Measurements from ENCODE around the gene APOBEC3G. TPM values are rescaled to one million over a fixed set of nuclear protein-coding genes. Genes with fewer than 3 reads are reported as not detected.

The APOBEC3G gene
- total RNA-seq, 2 donors from 2014 or later: 68.3 to 72.6 TPM

- H3K27ac Mint-ChIP-seq: peak overlapping the region; percentile 95
- H3K4me3 Mint-ChIP-seq: peak overlapping the region; percentile 77
- peaks cover 27% of the 10 kb centered on the region for H3K4me1 Mint-ChIP-seq
- H3K36me3 Mint-ChIP-seq (ENCODE audit: low read depth): peaks cover 10% of the 10 kb centered on the region
- H3K9me3 Mint-ChIP-seq: no peaks in the 10 kb centered on the region
- ATAC-seq (replicated peaks): no peak
- no peaks in the 10 kb centered on the region for H3K27me3 Mint-ChIP-seq
Measured at GRCh38 chr22:39115570-39115969, 38.5 kb downstream of the APOBEC3G start.

DNA sequence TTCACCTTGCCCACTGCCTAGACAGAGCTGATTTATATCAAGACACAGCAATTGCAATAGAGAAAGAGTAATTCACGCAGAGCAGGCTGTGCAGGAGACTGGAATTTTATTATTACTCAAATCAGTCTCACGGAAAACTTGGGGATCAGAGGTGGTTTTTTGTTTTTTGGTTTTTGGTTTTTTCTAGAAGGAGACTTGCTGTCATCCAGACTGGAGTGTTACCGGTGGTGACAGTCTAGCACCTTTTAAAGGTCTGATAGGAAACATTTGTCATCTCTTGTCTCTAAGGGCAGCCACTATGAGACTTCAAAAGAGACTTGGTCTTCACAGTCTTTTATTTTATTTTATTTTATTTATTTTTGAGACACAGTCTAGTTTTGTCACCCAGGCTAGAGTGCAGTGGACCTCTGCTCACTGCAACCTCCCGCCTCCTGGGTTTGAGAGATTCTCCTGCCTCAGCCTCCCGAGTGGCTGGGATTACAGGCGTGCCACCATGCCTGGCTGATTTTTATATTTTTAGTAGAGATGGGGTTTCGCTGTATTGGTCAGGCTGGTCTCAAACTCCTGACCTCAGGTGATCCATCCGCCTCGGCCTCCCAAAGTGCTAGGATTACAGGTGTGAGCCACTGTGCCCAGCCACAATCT, 39.0 kb downstream of the APOBEC3G start:
- peaks cover 27% of the 10 kb centered on the region for H3K4me1 Mint-ChIP-seq
- H3K27me3 Mint-ChIP-seq: no peaks in the 10 kb centered on the region

DNA sequence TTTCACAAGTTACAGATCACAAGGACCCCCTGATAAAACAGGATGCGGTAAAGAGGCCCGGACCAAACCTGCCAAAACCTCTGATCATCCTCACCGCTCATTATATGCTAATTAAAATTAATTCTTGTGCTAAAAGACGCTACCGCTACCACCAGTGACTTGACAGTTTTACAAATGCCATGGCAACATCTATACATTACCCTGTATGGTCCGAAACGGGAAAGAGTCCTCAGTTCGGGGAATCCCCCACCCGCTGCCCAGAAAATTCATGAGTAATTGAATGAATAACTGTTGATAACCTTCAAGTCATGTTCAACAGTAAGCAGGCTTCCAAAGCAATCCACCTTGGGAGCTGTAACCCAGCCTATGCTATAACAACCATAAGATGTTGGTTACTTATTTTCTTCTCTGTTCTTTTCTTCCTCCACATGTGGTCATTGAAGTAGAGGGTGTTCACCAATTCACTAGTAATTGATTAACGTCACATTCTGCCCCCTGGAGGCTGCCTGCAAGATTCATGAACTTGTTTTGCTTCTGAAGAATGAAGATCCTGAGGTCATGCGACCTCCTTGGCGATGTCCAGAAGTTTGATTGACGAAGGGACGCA, 40.6 kb downstream of the APOBEC3G start:
- H3K4me3 Mint-ChIP-seq: peak overlapping the region; percentile 77
- H3K36me3 Mint-ChIP-seq (ENCODE audit: low read depth): peaks cover 10% of the 10 kb centered on the region
- no peaks in the 10 kb centered on the region for H3K27me3 Mint-ChIP-seq
- H3K9me3 Mint-ChIP-seq: no peaks in the 10 kb centered on the region
- peak; percentile 74 for ATAC-seq (replicated peaks)
- peak overlapping the region; percentile 95 for H3K27ac Mint-ChIP-seq
- peaks cover 27% of the 10 kb centered on the region for H3K4me1 Mint-ChIP-seq

More for the DNA sequence above, 39.0 kb downstream of the APOBEC3G start:
- Mint-ChIP-seq H3K36me3 (ENCODE audit: low read depth) (peaks cover 10% of the 10 kb centered on the region), H3K4me3 (peak overlapping the region; percentile 77), H3K27ac (peak overlapping the region; percentile 95), H3K9me3 (no peaks in the 10 kb centered on the region)
- ATAC-seq (replicated peaks): peak; percentile 43

GRCh38 chr22:39120983-39121382, 43.9 kb downstream of the APOBEC3G start:
- Mint-ChIP-seq H3K36me3 (ENCODE audit: low read depth) (peaks cover 7% of the 10 kb centered on the region), H3K27ac (no peak overlapping the region), H3K4me1 (peaks cover 12% of the 10 kb centered on the region), H3K9me3 (no peaks in the 10 kb centered on the region), H3K27me3 (no peaks in the 10 kb centered on the region), H3K4me3 (no peak overlapping the region)
- ATAC-seq (replicated peaks): no peak

GRCh38 chr22:39122772-39123470, 45.8 kb downstream of the APOBEC3G start:
- Mint-ChIP-seq H3K36me3 (ENCODE audit: low read depth) (no peaks in the 10 kb centered on the region), H3K4me1 (peaks cover 3% of the 10 kb centered on the region), H3K27me3 (no peaks in the 10 kb centered on the region), H3K9me3 (no peaks in the 10 kb centered on the region), H3K27ac (no peak overlapping the region), H3K4me3 (no peak overlapping the region)
- ATAC-seq (replicated peaks): no peak

DNA sequence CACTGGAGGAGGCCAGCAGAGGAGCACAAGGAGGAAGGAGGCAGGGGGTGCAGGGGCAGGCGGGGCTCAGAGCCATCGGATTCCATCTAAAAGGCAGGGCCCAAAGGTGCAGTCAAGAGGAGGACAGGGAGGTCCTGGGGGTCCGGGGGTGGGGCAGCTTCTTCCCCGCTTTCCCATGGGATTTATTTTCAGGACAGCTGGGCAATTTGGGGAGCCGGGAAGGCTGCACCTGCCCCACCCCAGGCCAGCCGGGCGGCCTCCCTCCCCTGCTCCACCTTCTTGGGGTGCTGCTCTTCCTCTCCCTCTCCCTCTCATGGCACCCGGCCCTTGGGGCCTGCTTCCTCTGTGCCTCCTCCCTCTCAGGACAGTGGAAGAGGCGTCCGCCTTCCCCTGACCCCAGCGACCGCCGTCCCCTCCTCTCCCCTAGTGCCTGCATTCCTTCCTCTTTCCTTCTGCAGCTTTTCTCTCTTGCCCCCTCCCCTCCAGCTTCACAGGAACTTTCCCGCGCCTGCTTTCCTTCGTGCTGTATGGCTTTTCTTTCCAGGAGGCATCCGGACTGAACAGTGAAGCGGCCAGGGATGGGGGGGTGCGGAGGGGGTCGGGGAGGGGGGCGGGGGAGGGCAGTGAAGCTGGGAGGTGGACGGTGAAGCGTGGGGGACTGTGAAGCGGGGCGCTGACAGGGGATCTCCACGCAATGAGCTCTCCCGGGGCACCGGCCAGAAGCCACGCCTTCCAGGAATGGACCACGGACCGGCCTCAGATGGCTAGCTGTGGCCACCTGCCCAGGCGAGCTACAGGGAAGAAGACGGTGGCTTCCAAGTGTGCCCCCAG, 46.9 kb downstream of the APOBEC3G start:
- no peak for ATAC-seq (replicated peaks)
- Mint-ChIP-seq H3K36me3 (ENCODE audit: low read depth) (no peaks in the 10 kb centered on the region), H3K9me3 (no peaks in the 10 kb centered on the region), H3K27me3 (no peaks in the 10 kb centered on the region), H3K27ac (no peak overlapping the region), H3K4me3 (no peak overlapping the region), H3K4me1 (no peaks in the 10 kb centered on the region)

DNA sequence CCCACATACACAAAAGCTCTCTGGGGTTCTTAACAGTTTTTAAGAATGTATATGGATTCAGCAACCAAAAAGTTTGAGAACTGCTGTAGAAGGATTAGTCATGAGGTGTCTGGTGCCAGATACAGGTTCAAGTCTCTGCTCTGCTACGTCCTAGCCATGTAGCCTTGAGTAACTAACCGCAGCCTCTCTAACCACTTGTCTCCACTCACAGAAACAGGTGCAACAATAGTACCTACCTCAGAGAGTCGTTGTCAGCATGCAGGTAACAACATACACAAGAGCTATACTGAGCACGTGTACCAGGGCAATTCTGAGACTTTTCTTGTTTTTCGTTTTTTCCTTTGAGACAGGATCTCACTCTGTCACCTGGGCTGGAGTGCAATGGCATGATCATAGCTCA, 48.5 kb downstream of the APOBEC3G start:
- no peak overlapping the region for H3K4me3 Mint-ChIP-seq
- no peaks in the 10 kb centered on the region for H3K36me3 Mint-ChIP-seq (ENCODE audit: low read depth)
- no peaks in the 10 kb centered on the region for H3K9me3 Mint-ChIP-seq
- no peaks in the 10 kb centered on the region for H3K27me3 Mint-ChIP-seq
- H3K4me1 Mint-ChIP-seq: no peaks in the 10 kb centered on the region
- ATAC-seq (replicated peaks): no peak
- H3K27ac Mint-ChIP-seq: no peak overlapping the region

DNA sequence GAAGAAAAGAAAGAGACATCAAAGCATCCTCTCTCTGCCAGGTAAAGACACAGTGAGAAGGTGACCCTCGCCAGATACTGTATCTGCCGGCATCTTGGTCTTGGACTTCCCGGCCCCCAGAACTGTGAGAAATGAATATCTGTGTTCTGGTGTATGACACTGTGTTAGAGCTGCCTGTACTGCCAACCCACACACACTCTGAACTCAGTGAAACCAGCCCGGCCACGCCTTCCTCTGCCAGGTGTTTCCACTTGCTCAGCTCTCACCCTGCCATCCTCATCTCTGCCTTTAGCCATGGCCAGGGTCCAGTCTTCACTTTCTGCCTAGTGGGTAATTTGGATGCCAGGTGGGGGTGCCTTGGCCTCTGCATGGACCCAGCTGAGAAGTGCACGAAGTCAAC, 51.4 kb downstream of the APOBEC3G start:
- Mint-ChIP-seq H3K36me3 (ENCODE audit: low read depth) (no peaks in the 10 kb centered on the region), H3K27me3 (no peaks in the 10 kb centered on the region), H3K27ac (no peak overlapping the region), H3K4me1 (no peaks in the 10 kb centered on the region), H3K9me3 (no peaks in the 10 kb centered on the region), H3K4me3 (no peak overlapping the region)
- peak; percentile 74 for ATAC-seq (replicated peaks)

DNA sequence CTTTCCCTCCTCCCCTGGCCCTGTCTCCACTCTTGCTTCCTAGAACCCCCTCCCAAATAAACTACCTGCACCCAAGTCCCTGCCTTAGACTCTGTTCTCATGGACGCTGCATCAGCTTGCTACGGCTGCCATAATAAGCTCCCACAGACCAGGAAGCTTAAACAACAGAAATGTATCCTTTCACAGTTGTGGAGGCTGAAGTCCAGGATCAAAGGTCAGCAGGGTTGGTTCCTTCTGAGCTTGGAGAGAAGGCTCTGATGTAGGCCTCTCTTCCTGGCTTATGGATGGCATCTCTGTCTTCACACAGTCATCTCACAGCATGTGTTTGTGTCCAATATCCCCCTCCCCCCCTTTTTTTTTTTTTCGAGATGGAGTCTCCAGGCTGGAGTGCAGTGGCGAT, 52.0 kb downstream of the APOBEC3G start:
- Mint-ChIP-seq H3K36me3 (ENCODE audit: low read depth) (no peaks in the 10 kb centered on the region), H3K27me3 (no peaks in the 10 kb centered on the region), H3K4me3 (no peak overlapping the region), H3K27ac (no peak overlapping the region), H3K4me1 (no peaks in the 10 kb centered on the region), H3K9me3 (no peaks in the 10 kb centered on the region)
- no peak for ATAC-seq (replicated peaks)

- Mint-ChIP-seq H3K36me3 (ENCODE audit: low read depth) (no peaks in the 10 kb centered on the region), H3K9me3 (no peaks in the 10 kb centered on the region), H3K27me3 (no peaks in the 10 kb centered on the region), H3K4me3 (no peak overlapping the region), H3K4me1 (no peaks in the 10 kb centered on the region), H3K27ac (no peak overlapping the region)
- no peak for ATAC-seq (replicated peaks)
Measured at GRCh38 chr22:39129746-39130145, 52.7 kb downstream of the APOBEC3G start.

- no peaks in the 10 kb centered on the region for H3K4me1 Mint-ChIP-seq
- H3K27me3 Mint-ChIP-seq: no peaks in the 10 kb centered on the region
- H3K9me3 Mint-ChIP-seq: no peaks in the 10 kb centered on the region
- H3K36me3 Mint-ChIP-seq (ENCODE audit: low read depth): no peaks in the 10 kb centered on the region
- H3K4me3 Mint-ChIP-seq: no peak overlapping the region
- no peak overlapping the region for H3K27ac Mint-ChIP-seq
- ATAC-seq (replicated peaks): no peak
Measured at GRCh38 chr22:39130152-39130704, 53.2 kb downstream of the APOBEC3G start.

GRCh38 chr22:39130892-39131855, 54.1 kb downstream of the APOBEC3G start:
- Mint-ChIP-seq H3K4me1 (no peaks in the 10 kb centered on the region), H3K4me3 (no peak overlapping the region), H3K27me3 (no peaks in the 10 kb centered on the region), H3K36me3 (ENCODE audit: low read depth) (no peaks in the 10 kb centered on the region), H3K9me3 (no peaks in the 10 kb centered on the region), H3K27ac (no peak overlapping the region)
- no peak for ATAC-seq (replicated peaks)

DNA sequence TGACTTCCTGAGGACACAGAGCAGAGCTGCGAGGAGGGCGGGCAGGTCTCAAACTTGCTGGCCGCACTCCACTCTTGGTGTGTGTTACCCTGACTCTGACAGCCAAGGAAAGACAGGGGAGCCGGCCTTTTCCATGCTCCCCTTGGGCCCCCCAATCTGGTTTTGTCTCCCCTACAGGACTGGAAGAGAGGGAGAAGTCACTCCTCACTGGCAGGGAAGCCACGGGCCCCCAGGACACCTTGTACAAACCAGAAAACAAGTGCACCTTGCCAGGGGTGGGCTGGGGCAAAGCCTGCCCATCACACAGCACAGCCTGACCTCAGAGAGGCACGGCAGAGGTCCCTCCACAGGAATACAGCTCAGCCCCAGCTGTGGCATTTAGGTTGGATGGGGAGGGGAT, 55.2 kb downstream of the APOBEC3G start:
- no peaks in the 10 kb centered on the region for H3K27me3 Mint-ChIP-seq
- H3K4me1 Mint-ChIP-seq: no peaks in the 10 kb centered on the region
- no peaks in the 10 kb centered on the region for H3K36me3 Mint-ChIP-seq (ENCODE audit: low read depth)
- no peaks in the 10 kb centered on the region for H3K9me3 Mint-ChIP-seq
- ATAC-seq (replicated peaks): no peak
- no peak overlapping the region for H3K4me3 Mint-ChIP-seq
- no peak overlapping the region for H3K27ac Mint-ChIP-seq

All from activated T-helper 17 cell treated with anti-CD3 and anti-CD28 coated beads, Interleukin-2, amount 50 U/mL, for 72 hours (primary cell).